Measurements from ENCODE around the gene RAB5IF.
"Not testable (repeated sequence)": the region's sequence is repeated elsewhere in the genome, so short reads cannot be mapped to it uniquely, and the experiment has no call there.

RAB5IF gene, protein sequence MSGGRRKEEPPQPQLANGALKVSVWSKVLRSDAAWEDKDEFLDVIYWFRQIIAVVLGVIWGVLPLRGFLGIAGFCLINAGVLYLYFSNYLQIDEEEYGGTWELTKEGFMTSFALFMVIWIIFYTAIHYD

DNA sequence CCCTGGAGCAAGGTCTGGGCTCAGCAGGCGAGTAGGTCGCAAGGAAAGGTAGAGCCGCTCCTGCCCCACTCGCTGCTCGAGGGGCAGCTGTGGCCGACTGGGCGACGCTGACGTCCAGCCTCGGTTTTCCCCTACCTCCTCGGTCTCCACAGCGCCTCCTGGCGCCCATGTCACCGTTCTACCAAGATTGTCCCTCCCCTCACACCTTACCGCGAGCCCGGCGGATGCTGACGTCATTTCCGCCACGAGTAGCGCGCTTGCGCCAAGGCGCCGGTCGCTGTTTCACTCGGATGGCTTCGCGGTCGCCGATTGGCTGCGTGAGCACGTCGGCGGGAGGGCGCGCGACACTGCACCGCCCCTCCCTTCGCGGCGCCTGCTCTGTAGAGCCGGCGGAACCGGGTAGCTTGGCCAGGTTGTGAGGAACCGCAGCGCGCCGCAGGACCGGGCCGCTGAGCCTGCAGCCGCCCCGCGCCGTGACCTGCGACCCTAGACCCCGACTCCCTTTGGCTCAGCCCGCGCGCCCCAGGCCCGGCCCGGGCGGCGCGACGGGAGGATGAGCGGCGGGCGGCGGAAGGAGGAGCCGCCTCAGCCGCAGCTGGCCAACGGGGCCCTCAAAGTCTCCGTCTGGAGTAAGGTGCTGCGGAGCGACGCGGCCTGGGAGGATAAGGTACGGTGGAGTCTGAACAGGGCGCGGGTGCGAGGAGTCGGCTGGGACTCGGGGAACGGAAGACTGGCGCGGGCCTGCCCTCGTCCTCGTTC is at the start of gene RAB5IF:
Gene RAB5IF (plus strand): TSS at position 381 of the 759 bp plus-strand sequence. CDS start 173 bp downstream, at position 554.
- peak; percentile 82 for DNase-seq (ENCODE audit: low read depth)

DNA sequence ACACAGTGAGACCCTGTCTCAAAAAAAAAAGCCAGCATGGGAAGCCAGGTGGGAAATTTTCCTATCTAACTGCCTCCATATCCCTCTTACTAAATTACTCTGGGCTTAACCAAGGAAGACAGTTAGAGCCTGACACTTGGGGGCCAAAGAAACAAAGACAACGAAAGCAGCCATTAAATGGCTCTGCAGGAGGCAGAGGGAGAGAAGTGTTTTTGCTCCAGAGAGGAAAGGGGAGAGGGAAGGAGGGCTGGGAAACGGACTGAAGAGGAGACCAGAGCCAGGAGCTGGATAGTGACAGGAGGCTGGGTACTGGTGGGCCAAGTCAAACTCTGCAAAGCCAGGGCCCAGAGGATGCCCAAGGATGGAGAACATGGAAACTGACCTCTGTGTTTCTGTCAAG is 42.9 kb upstream of the RAB5IF start:
- no peak for DNase-seq (ENCODE audit: low read depth)

DNA sequence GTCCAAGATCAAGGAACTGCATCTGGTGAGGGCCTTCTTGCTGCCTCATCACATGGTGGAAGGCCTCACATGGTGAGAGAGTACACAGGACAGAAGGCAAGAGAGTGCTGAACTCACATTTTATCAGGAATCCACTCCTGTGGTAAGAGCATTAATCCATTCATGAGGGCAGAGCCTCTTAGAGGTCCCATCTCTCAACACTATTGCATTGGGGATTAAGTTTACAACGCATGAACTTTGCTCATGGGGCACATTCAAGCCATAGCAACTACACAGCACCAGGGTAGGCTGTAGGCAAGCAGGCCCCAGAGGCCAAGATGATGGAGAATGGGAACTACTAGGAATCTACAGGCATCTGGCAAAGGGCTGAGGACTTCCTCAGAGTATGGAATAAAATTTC is 42.2 kb upstream of the RAB5IF start:
- no peak for DNase-seq (ENCODE audit: low read depth)

DNA sequence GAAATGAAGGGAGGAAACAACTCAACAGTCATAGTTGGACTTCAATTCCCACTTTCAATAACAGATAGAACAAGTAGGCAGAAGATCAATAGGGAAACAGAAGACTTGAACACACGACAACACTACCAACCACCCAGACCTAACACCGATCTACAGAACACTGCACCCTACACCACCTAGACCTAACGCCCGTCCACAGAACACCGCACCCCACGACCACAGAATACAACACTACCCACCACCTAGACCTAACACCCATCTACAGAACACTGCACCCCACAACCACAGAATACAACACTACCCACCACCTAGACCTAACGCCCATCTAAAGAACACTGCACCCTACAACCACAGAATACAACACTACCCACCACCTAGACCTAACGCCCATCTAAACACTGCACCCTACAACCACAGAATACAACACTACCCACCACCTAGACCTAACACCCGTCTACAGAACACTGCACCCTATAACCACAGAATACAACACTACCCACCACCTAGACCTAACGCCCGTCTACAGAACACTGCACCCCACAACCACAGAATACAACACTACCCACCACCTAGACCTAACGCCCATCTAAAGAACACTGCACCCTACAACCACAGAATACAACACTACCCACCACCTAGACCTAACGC is 41.4 kb upstream of the RAB5IF start:
- DNase-seq (ENCODE audit: low read depth): not testable (repeated sequence)

DNA sequence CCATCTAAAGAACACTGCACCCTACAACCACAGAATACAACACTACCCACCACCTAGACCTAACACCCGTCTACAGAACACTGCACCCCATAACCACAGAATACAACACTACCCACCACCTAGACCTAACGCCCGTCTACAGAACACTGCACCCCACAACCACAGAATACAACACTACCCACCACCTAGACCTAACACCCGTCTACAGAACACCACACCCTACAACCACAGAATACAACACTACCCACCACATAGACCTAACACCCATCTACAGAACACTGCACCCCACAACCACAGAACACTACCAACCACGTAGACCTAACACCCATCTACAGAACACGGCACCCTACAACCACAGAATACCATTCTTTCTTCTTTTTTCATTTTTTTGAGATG is 40.9 kb upstream of the RAB5IF start:
- not testable (repeated sequence) for DNase-seq (ENCODE audit: low read depth)

DNA sequence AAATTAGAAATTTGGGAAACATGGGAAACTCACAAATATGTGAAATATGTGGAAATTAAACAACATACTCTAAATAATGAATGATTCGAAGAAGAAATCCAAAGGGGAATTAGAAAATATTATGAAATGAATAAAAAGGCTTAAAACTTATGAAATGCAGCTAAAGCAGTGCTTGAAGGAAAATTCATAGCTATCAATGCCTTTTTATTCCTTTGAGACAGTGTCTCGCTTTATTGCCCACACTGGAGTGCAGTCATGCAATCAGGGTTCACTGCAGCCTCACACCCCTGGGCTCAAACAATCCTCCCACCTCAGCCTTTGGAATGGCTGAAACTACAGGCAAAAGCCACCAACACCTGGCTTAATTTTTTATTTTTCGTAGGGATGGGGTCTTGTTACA is 40.1 kb upstream of the RAB5IF start:
- DNase-seq (ENCODE audit: low read depth): no peak

DNA sequence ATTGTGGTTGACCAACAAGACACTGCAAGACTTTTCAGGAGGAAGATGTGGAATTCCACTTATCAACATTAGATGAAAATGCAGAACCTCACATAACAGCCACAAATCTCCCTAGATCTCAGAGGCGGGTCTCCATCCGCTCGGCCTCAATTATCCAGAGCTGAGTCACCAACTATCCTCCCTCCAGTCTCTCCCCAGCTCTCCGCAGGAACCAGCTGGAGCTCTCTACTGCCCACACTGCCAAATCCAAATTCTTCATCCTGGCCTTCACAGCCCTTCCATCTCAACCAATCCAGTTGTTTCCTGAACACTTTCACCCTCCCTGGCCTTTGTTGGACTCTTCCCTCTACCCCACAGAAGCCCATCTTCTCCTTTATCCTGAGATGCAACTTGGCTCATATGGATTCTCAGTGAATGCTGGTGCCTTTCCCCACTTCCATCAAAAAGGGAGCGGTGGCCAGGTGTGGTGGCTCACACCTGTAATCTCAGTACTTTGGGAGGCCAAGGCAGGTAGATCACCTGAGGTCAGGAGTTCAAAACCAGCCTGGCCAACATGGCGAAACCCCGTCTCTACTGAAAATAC is 35.6 kb upstream of the RAB5IF start:
- no peak for DNase-seq (ENCODE audit: low read depth)

DNA sequence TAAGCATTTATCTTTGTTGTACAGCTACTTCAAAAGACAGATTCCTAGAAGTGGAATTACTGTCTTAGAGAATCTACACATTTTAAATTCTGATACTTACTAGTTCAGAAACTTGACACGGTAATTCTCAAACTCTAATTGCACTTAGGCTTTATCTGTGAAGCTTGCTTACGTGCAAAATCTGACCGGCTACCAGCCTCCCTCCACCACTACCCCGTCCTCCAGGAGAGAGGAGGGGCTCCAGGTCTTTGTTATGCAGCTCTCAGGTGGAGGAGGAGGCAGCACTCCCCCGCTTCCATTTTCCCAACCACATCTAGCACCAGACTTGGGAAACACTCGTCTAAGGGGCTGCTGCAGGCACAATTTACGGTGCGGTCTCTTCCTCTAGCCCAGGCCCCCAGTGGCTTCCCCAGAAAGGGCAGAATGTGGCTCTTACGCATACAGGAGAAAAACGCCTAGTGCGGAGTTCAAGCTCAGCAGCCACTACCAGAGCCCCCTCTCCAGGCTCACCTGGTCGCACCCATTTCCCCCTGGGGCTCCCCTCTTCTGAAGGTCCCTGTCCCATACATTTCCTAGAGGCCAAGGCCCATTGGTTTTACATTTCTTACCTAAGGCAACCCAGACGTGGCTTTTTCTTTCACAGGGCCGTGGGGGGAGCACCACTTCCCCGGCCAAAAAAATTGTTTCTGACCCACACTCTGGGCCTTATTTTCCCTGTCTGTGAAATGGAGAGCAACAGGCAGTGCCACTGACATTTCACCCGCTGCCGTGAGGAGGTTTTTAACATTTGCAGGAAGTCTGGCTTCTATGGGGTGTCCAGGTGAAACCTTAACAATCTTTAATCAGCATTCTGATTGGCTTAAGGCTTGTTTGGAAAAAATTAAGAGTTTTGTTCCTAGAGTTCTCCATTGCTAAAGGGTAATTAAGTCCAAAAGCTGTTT is 33.7 kb upstream of the RAB5IF start:
- DNase-seq (ENCODE audit: low read depth): no peak

DNA sequence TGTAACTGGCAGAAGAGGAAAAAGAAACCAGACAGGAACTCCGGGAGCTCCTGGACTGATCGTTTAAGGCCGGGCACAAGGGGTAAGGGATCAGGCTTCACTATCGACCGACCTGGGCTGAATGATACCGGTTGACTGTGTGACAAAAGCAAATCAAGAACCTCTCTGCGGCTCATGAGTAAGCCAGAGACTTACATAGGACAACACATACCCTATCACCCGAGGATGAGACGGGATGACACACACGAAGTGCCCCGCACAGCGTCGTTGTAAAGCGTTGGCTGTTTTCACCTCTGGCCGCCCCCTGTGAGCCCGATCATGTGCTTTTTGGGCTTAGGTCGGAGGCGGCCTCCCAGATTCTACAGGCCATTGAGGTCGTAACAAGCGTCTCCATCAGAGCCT is 32.9 kb upstream of the RAB5IF start:
- DNase-seq (ENCODE audit: low read depth): no peak

DNA sequence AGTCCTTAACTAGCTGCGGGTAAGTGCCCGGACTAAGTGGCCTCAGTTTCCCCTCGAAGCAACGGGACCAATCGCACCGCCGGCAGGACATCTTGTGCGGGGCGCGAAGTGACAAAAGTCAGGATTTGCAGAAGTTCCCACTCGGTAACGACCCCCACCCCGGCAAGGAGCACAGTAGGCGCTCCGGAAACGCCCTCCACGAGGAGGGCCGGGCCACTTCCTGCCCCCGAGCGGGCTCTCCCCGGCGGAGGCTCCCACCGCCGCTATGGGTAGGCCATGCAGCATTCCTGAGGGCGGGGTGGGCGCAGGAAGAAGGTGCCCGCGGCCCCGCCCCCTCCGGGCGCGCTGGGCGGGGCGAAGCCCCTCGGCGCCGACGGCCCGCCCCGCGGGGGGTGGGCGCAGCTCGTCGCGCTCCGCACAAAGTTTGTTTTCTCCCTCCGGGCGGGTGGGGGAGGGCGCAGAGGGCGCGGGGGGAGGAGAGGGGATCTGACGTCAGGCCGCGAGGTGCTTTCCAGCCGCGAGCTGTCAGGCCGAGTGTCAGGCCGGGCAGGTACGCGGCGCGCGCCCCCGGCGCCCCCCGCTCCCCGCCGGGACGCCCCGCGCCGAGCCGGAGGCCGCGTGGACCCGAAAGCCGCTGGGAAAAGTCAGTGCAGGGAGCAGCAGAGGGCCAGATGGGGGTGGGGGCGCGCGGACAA is 32.3 kb upstream of the RAB5IF start, which contains the start of gene TGIF2:
Gene TGIF2 (plus strand): TSS at position 495 of the 695 bp plus-strand sequence. CDS start 5,178 bp downstream, outside the sequence.
- DNase-seq (ENCODE audit: low read depth): no peak

DNA sequence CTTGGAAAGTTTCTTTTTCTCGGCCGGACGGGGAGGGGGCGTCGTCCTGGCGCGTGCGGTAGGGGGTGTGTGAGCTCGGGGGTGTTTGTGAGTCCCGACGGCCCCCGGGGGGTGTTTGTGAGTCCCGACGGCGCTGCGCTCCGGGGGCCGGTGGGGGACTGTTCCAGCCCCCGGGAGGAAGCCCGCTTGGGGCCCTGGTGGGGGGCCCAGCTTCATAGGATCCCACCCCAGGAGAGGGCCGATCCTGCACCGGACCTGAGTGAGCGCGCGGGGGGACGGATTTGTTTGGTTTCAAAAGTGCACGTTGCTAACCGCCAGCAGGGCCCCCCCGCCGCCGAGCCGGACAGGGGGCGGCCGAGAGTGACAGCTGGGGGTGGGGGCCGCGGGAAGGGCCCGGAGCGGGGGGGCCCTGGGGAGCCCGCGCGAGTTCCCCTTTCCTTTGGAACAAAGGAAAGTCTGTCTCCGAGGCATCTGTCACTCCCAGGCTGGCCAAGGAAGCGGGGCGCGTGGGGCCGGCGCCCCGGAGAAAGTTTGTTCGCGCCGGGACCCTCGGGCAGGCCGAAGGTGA is 31.7 kb upstream of the RAB5IF start:
- DNase-seq (ENCODE audit: low read depth): no peak

DNA sequence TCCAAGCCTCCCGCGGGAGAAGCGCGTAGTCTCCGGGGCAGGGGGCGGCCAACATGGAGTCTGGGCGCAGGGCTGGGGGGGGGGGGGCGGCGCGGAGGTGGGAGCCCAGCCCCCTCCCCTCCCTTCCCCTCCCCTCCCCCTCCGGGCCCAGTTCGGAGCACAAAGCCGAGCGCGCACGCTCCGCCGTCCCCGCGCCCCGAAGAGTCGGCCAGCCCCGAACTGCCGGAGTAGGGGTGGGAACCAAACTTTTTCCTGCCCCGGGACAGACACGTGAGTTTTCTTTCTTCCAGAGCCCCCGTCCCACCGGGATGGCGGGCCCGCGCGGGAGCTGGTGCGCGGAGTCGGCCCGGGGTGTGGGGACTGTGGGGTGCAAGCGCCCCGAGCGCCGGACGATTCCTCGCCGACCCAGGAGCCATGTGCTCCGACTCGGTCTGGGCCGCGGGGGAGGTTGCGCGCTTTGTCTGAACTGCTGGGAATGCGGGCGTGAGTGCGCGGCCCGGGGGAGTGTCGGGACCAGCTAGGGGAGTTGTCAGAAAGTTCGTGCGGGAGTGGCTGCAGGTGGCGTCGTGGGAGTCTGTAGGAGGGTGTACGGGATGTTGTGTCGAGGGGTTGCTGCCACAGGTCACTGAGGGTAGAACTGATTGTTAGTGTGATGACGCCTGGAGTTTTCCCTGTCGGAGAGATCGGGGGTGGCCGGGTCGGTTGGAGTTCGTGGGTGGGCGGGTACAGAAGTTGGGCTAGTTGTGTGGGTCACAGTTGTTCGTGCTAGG is 31.0 kb upstream of the RAB5IF start:
- DNase-seq (ENCODE audit: low read depth): no peak

DNA sequence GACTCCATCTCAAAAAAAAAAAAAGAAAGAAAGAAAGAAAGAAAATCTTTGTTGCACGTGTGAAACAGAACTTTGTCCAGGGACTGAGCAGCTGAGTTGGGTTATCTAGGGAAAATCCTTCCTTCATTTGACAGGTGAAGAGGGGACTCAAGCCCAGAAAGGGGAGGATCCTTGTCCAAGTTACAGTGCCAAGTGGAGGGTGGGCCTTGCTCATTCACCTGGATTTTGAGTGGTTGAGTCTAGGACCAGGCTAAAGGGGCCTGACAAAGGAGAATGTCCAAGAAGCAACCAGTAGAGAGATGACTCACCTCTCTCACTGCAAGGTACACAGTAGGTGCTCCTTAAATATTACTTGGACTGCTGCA is 29.5 kb upstream of the RAB5IF start:
- no peak for DNase-seq (ENCODE audit: low read depth)

DNA sequence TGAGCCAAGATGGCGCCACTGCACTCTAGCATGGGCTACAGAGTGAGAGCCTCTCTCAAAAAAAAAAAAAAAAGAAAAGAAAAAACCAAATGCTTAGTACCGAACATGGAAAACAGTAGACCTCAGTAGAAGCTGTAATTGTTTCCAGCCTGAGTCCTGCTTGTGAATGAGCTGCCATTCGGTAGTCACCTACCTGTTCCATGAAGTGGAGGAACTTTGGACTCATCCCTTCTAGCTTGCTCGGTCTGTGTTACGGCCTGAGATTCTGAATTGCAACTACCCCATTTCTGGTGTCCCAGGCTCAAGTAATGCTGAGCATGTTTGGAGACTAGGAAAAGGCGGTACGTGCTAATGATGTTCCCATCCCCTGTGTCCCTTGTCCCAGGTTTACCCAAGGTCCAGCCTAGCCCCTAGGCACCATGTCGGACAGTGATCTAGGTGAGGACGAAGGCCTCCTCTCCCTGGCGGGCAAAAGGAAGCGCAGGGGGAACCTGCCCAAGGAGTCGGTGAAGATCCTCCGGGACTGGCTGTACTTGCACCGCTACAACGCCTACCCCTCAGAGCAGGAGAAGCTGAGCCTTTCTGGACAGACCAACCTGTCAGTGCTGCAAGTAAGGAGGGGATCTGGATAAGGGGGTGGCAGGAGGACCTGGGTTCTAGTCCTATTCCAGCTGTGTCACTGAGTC is 27.1 kb upstream of the RAB5IF start:
- DNase-seq (ENCODE audit: low read depth): no peak

DNA sequence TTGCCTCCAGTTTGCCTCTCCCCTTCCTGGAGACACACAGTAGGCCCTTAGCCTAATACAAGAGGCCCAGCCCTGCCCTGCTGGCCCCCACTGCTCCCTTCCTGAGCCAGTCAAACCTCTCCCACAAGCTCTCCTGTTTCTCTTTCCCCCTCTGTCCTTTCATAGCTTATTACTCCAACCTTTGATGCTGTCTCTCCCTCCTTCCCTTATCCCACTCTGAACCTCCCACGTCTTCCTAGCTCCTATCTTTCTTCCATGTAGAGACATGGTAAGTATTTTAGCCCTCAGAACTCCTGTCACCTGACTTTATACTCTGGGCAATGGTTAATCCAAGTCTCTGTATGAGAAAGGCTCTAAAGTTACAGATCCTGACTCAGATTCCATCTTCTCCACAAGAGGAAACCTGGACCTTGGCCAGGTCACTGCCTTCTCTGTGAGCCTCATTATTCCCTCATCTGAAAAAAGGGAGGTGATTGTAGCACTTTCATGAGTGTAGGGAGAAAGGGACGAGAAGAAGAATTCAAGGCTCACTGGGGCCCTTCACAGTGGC is 25.5 kb upstream of the RAB5IF start:
- DNase-seq (ENCODE audit: low read depth): no peak

DNA sequence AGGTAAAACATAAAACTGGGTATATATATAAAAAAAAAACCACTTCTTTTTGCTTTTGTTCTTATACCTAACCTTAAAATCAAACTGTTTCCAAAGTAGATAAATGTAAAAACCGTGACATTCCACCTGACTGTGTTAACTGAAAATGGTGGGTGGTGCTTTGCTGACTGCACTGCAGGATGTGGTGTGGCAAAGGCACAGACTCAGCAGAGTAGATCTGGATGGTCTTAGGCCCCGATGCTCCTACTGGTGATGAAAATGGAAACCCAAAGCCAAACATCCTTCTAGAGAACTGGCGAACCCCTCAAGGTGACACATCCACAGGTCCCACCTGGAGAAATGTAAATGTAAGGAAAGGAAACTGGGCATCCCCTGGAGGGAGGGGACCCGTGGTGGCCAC is 23.3 kb upstream of the RAB5IF start:
- DNase-seq (ENCODE audit: low read depth): no peak

DNA sequence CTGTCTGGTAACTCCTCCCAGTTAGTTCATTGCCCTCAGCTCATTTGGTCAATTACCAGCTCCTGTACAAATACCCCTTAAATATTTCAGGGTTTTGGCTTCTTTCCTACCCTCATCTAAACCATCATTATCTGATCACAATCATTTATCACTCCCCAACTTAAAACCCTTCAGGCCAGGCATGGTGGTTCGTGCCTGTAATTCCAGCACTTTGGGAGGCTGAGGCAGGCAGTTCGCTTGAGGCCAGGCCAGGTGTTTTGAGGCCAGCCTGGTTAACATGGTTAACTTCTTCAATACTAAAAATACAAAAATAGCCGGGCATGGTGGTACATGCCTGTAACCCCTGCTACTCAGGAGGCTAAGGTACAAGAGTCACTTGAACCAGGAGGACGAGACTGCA is 22.8 kb upstream of the RAB5IF start:
- DNase-seq (ENCODE audit: low read depth): no peak

DNA sequence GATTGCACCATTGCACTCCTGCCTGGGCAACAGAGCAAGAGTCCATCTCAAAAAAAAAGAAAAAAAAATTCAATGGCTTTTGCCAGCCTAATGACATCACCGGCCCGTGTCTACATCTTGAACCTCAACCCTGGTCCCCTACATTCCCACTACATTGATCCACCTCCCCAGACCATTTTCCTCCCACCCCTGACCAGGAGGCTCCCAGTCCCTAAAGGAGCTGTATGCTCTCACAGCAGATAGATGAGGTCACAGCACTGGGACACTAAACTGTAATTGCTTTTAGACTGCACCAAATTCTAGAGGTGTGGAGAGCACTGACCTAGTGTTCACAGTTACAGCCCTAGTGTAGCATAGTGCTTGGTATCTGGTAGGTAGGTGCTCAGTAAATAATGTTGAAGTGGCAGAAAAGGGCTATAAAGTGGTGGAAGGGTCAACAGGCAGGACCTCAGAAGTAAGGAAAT is 21.5 kb upstream of the RAB5IF start:
- no peak for DNase-seq (ENCODE audit: low read depth)

Data from GM04503 (cell line).